ENCODE data around the gene RGL1. TPM values are rescaled to one million over a fixed set of nuclear protein-coding genes. Genes with fewer than 3 reads are reported as not detected.

Gene RGL1
- total and polyA plus RNA-seq, 2 experiments from 2014 or later, result 22.8 to 24.1 TPM

- no peak for DNase-seq (ENCODE audit: low read depth in 1 of 2, low spot score in 1 of 2)
- H3K4me3 ChIP-seq, result no peak overlapping the region
- no peak for TF ChIP-seq CTCF (IDR thresholded peaks at IDR 0.05; ENCODE audit: low read depth, low read length)
- H3K27me3 ChIP-seq, result no peaks in the 10 kb centered on the region
- H3K4me1 ChIP-seq (ENCODE audit: low read depth), result peaks cover 5% of the 10 kb centered on the region
- no peak overlapping the region for H3K27ac ChIP-seq
- no peaks in the 10 kb centered on the region for H3K9me3 ChIP-seq (ENCODE audit: low read depth)
- peaks cover 3% of the 10 kb centered on the region for H3K36me3 ChIP-seq
These were observed 160.8 kb downstream of the RGL1 start for GRCh38 chr1:183965726-183966125.

GRCh38 chr1:183966487-183966886, 161.6 kb downstream of the RGL1 start:
- Histone ChIP-seq H3K4me3 (no peak overlapping the region), H3K27ac (no peak overlapping the region), H3K27me3 (no peaks in the 10 kb centered on the region), H3K4me1 (ENCODE audit: low read depth) (peaks cover 5% of the 10 kb centered on the region), H3K9me3 (ENCODE audit: low read depth) (no peaks in the 10 kb centered on the region), H3K36me3 (peaks cover 3% of the 10 kb centered on the region)
- no peak for TF ChIP-seq CTCF (IDR thresholded peaks at IDR 0.05; ENCODE audit: low read depth, low read length)
- DNase-seq (ENCODE audit: low read depth in 1 of 2, low spot score in 1 of 2), result no peak

- peak overlapping the region; percentile 35 for H3K27ac ChIP-seq
- no peaks in the 10 kb centered on the region for H3K9me3 ChIP-seq (ENCODE audit: low read depth)
- H3K4me3 ChIP-seq, result no peak overlapping the region
- peaks cover 3% of the 10 kb centered on the region for H3K36me3 ChIP-seq
- H3K4me1 ChIP-seq (ENCODE audit: low read depth), result peaks cover 5% of the 10 kb centered on the region
- DNase-seq (ENCODE audit: low read depth in 1 of 2, low spot score in 1 of 2), result no peak
- TF ChIP-seq CTCF (IDR thresholded peaks at IDR 0.05; ENCODE audit: low read depth, low read length), result no peak
- H3K27me3 ChIP-seq, result no peaks in the 10 kb centered on the region
These were observed 163.0 kb downstream of the RGL1 start for GRCh38 chr1:183967914-183968313.

- Histone ChIP-seq H3K4me3 (no peak overlapping the region), H3K36me3 (peaks cover 3% of the 10 kb centered on the region), H3K4me1 (ENCODE audit: low read depth) (peaks cover 5% of the 10 kb centered on the region), H3K9me3 (ENCODE audit: low read depth) (no peaks in the 10 kb centered on the region), H3K27ac (peak overlapping the region; percentile 35), H3K27me3 (no peaks in the 10 kb centered on the region)
- no peak for TF ChIP-seq CTCF (IDR thresholded peaks at IDR 0.05; ENCODE audit: low read depth, low read length)
- no peak for DNase-seq (ENCODE audit: low read depth in 1 of 2, low spot score in 1 of 2)
These were observed 163.5 kb downstream of the RGL1 start for GRCh38 chr1:183968386-183968785.

- no peaks in the 10 kb centered on the region for H3K36me3 ChIP-seq
- no peak for TF ChIP-seq CTCF (IDR thresholded peaks at IDR 0.05; ENCODE audit: low read depth, low read length)
- H3K27me3 ChIP-seq, result no peaks in the 10 kb centered on the region
- peaks cover 5% of the 10 kb centered on the region for H3K4me1 ChIP-seq (ENCODE audit: low read depth)
- H3K27ac ChIP-seq, result no peak overlapping the region
- no peak overlapping the region for H3K4me3 ChIP-seq
- DNase-seq (ENCODE audit: low read depth in 1 of 2, low spot score in 1 of 2), result no peak
- no peaks in the 10 kb centered on the region for H3K9me3 ChIP-seq (ENCODE audit: low read depth)
These were observed 165.8 kb downstream of the RGL1 start for GRCh38 chr1:183970516-183971300.
